GM18519 (cell line): ENCODE measurements around the gene KNDC1.
"Not testable (repeated sequence)": the region's sequence is repeated elsewhere in the genome, so short reads cannot be mapped to it uniquely, and the experiment has no call there.

Experiments
- ATAC-seq: cut with Tn5 transposase; IDR thresholded peaks from one replicate; pipeline ENCODE4 v1.9.1; 2021; ENCODE audit warnings: mild to moderate bottlenecking, moderate library complexity; ENCODE audit not compliant: unreplicated experiment, low FRiP score

Gene KNDC1

GRCh38 chr10:133174689-133175263, 14.8 kb downstream of the KNDC1 start:
- ATAC-seq: no peak

GRCh38 chr10:133175624-133176023, 15.6 kb downstream of the KNDC1 start:
- not testable (repeated sequence) for ATAC-seq

DNA sequence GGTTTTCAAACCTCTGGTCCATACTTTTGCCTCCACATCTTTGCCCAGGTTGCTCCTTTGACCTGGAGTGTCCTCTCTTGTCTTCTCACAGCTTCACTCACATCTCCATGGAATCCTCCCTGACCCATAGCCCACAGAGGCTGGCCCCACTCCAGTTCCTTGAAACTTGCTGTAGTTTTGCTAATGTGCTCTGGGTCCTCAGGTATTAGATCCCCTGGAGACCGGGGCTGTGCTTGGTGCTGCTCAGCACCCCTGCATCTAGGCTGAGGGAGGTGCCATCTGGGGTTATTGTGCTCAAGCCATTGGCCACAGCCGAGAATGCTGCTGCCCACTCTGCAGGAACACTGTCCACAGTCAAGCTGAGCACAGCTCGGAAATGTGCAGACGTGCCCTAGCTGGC, 16.5 kb downstream of the KNDC1 start:
- ATAC-seq: no peak

GRCh38 chr10:133177380-133178157, 17.6 kb downstream of the KNDC1 start:
- ATAC-seq: no peak

DNA sequence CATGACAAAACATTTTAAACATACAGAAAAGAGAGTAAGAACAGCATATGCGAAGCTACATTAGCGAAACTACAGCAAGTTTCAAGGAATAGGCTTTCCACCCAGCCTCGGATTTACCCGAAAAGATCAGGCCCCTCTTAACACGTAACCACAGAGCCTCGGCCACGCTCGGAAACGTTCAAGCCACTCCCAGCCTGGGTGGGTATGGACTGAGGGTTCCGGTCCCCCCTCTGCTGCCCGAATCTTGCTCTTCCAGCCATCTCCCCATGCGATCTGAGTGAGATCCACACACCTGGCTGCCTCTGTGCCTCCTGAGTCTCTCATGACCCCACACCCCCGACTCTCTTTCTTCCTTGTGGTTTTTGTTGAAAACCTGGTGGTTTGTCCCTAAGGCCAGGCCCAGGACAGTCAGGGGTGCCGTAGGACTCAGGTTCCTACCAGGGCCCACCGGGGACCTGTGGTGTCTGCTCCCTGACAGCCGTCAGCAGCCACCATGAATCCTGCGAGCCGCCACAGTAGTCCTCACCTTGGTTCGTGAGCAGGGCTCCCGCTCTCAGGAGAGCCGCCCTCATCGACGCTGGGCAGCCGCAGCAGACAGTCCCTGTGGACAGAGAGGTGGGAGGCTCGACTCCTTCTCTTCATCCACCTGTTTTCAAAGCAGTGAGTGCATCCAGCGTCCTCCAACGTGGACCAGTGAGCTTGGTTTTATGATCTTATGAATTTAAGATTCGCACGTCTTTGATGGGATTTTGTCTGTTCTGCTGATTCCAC, 18.5 kb downstream of the KNDC1 start:
- no peak for ATAC-seq

DNA sequence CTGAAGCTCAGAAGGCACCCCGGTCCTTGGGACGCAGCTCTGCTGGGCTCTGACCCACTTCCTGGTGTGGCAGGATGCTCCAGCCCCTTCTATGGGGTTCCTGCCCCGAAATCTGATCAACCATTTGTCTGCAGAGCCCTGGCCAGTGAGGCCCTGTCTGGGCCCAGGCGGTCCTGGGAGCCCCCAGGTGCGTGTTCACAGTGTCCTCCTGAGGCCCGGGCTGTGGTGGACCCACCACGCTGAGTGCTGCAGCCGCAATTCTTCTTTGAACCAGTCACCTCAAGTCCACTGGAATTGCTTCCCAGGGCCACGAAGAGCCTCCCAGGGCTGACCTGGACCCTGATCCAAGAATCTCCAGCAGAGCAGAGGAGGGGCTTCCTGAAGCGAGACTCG, 19.1 kb downstream of the KNDC1 start:
- ATAC-seq: no peak

GRCh38 chr10:133179651-133180050, 19.6 kb downstream of the KNDC1 start:
- no peak for ATAC-seq

DNA sequence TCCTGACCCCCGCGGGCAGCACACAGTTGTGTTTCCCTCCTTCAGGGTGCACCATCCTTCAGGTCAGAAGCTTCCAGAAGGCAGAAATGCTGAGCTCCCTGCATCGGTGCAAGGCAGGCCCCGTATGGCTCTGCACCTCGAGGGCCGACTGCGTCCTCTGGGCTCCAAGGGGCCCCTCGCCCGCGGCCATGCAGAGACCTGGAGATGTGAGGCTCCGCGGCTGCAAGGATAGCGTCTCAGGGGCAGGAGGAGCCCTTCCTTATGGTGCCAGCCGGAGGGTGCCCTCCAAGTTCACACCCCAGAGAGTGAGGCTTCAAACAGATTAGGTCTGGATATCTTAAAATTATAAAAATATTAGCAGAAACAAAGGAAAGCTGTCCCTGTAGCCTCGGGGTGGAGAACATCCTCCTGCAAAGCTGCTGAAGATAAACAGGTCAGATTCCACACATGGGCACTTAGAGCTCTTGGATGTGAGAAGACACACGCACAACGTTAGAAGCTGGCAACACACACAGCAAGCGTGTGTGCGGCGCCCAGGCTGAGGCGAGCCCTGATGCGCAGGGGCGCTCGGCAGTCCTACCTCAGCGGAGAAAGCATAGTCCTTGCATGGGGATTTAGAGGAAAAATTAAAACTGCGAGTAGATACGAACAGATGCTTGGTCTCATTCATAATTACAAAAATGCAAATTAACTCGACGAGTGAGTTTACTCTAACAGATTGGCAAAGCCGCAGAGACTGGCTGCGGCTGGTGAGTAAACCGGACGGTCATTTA, 20.4 kb downstream of the KNDC1 start:
- no peak for ATAC-seq

- no peak for ATAC-seq
Measured at GRCh38 chr10:133180965-133181639, 21.1 kb downstream of the KNDC1 start.

DNA sequence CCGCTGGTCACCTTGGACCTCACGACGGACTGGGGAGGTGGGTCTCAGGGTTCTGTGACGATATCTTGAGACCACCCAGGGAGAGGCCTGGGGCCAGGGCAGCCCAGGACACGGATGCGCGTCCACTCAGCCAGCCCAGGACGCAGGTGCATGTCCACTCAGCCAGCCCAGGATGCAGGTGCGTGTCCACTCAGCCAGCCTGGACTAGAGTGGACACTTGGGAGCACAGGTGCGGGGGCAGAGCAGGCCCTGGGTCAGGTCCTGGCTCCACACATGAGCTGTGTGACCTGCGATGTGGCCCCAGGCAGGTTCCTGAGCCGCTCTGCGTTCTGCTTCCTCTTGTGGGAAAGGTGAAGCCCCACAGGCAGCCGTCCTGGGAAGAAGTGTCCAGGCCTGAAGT, 22.2 kb downstream of the KNDC1 start:
- ATAC-seq: no peak

- ATAC-seq: no peak
Measured at GRCh38 chr10:133182791-133183645, 23.0 kb downstream of the KNDC1 start.

DNA sequence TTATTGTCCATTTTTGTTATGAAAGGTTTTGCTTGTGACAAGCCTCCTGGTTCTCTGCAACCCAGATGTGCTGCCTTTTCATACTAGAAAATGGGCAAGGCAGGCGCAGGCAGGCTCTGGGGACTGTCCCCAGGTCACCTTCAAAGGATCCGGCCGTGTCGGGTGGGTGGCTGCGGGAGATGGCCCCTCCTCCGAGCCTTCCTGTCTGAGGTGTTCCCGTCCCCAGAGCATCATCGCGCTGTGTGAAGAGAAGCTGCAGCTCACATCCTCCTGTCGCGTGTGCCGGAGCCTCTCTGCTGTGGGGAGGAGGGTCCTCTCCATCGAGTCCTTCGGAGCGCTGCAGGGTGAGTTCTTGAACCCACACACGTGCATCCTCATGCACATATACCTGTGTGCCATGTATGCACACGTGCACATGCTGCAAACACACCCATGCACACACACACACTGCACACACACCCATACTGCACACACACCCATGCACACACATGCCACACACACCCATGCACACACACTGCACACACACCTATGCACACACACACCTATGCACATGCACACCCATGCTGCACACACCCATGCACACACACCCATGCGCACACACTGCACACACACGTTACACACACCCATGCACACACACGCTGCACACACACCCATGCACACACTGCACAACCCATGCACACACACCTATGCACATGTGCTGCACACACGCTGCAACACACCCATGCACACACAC, 23.8 kb downstream of the KNDC1 start:
- no peak for ATAC-seq

DNA sequence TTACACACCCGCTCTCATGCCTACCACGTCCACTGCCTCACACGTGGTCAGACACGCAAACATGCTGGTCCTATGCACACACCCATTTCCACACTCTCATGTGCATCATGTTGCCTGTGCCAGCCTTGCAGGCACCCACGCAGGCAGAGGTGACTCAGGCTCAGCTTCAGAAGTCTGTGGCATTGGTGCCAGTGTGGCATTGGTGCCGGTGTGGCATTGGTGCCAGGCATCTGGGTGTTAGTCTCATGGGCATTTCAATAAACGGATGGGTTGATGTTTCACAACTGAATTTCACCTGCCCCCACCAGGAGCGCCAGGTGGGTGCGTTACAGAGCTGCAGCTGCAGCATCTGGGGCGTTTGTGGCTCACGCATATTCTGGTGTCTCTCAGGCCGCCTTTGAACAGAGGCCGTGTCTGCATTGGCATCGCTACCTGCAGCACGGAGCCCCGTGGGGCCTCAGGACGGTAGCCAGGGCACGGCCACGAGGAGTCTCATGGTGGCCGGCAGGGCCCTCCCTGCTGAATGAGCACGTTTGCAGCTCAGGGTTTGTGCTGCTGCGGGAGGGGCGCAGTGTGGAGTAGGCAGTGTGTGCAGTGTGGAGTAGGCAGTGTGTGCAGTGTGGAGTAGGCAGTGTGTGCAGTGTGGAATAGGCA, 24.7 kb downstream of the KNDC1 start:
- no peak for ATAC-seq

DNA sequence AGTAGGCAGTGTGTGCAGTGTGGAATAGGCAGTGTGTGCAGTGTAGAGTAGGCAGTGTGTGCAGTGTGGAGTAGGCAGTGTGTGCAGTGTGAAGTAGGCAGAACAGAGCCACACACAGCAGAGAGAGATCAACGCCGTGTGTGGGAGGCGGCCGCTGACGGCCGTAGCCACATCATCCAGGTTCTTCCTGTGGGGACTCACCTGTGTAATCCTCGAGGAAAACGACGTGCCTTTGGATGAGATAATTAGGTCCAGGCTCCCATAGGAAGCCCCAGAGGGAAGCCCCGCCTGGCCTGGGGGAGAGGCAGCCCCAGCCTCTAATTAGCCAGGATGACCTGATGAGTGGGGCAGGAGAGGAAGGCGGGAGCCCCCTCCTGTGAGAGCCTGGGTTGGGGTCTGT, 25.4 kb downstream of the KNDC1 start:
- ATAC-seq: no peak

GRCh38 chr10:133185916-133186315, 25.9 kb downstream of the KNDC1 start:
- ATAC-seq: no peak

- ATAC-seq: no peak
Measured at GRCh38 chr10:133186416-133187090, 26.5 kb downstream of the KNDC1 start.

DNA sequence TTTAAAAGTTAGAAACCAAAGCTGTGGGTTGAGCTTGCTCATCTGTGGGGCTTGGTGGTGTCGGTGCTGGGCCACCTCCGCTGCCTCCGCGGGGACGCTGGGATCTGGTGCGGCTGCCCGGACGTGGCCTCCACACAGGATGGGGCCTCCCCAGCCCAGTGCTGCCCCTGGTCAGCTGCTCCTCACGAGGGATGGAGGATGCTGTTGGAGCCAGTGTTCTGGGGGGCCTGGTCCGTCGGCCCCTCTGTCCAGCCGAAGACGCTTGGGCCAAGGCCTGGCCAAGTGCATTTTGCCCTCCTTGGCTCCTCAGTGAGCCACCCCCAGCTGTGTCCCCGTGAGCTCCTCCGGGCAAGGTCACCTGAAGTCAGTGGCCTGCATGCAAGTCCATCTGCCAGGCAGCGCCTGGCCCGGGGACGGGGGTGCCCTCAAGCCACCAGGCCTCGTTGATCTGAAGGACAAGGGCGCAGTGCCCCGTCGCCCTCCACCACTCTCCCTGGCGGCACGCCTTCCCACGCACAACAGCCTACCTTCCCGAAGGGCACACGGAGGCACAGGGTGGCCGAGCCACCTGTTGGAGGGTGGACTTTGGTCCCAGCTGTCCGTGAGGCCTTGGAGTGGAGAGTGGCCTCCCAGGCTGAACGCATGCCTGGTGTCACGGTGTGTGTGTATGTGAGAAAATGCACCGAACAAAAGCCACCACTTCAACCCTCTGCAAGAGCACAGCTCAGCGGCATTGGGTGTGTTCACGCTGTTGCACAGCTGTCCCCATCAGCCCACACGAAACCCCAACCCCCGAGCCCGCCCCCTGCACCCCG, 27.3 kb downstream of the KNDC1 start:
- no peak for ATAC-seq
